Measurements from ENCODE around the gene PNN.
"Not testable (repeated sequence)": the region's sequence is repeated elsewhere in the genome, so short reads cannot be mapped to it uniquely, and the experiment has no call there.

PNN gene

DNA sequence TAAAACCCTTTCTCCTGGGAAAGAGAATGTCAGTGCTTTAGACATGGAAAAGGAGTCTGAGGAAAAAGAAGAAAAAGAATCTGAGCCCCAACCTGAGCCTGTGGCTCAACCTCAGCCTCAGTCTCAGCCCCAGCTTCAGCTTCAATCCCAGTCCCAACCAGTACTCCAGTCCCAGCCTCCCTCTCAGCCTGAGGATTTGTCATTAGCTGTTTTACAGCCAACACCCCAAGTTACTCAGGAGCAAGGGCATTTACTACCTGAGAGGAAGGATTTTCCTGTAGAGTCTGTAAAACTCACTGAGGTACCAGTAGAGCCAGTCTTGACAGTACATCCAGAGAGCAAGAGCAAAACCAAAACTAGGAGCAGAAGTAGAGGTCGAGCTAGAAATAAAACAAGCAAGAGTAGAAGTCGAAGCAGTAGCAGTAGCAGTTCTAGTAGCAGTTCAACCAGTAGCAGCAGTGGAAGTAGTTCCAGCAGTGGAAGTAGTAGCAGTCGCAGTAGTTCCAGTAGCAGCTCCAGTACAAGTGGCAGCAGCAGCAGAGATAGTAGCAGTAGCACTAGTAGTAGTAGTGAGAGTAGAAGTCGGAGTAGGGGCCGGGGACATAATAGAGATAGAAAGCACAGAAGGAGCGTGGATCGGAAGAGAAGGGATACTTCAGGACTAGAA, 6.1 kb downstream of the PNN start:
- DNase-seq (ENCODE audit: low read depth in 2 of 2) = no peak

DNA sequence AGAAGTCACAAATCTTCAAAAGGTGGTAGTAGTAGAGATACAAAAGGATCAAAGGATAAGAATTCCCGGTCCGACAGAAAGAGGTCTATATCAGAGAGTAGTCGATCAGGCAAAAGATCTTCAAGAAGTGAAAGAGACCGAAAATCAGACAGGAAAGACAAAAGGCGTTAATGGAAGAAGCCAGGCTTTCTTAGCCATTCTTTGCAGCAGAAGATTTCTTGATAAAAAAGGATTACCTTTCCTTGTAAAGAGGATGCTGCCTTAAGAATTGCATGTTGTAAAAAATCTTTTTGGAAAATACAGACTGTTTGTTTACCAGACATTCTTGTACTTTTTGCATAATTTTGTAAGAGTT, 6.6 kb downstream of the PNN start:
- no peak for DNase-seq (ENCODE audit: low read depth in 2 of 2)

DNA sequence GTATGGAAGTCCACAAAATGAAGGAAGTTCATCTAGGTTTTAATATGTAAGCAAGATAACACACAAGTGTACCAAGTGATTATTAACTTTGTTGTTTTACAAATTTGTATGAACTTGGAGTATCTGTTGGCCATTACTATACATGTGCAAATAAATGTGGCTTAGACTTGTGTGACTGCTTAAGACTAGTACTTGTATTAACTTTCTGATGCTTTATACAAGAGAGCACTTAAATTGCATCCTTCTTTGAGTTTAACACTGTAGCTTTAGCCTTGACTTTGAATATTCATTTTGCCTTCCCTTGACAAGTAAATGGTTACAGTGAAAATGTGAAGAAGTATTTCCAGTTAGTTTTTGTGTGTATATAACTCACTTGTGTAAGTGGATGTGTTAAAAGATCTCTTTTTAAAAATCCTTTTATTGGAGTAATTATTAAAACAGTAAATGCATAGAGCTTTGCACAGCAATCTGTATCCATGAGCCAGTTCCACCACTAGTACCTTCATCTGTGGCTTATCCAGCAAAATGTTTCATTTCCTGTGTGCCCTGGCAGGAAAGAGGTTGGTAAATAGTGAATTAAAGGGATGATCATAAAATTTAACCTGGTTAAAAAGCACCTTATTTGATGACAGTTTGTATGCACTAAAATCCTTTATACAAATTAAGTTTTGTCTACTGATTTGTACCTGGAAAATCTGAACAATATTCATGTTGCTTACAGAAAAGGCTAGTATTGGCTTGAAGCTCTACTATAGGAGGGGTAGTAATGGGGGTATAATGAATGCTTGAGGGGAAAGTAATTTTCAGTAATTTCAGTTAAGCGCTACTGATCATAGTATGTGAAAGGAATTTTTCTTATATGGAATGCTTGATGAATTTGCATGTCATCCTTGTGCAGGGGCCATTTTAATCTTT, 8.0 kb downstream of the PNN start:
- DNase-seq (ENCODE audit: low read depth in 2 of 2) = no peak

DNA sequence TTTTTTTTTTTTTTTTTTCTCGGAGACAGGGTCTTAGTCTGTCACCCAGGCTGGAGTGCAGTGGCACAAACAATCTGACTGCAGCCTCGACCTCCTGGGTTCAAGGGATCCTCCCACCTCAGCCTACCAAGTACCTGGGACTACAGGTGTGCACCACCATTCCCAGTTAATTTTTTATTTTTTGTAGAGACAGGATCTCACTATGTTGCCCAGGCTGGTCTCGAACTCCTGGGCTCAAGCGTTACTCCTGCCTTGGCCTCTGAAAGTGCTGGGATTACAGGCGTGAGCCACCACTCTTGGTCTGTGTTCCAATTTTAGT, 8.6 kb downstream of the PNN start:
- not testable (repeated sequence) for DNase-seq (ENCODE audit: low read depth in 2 of 2)

DNA sequence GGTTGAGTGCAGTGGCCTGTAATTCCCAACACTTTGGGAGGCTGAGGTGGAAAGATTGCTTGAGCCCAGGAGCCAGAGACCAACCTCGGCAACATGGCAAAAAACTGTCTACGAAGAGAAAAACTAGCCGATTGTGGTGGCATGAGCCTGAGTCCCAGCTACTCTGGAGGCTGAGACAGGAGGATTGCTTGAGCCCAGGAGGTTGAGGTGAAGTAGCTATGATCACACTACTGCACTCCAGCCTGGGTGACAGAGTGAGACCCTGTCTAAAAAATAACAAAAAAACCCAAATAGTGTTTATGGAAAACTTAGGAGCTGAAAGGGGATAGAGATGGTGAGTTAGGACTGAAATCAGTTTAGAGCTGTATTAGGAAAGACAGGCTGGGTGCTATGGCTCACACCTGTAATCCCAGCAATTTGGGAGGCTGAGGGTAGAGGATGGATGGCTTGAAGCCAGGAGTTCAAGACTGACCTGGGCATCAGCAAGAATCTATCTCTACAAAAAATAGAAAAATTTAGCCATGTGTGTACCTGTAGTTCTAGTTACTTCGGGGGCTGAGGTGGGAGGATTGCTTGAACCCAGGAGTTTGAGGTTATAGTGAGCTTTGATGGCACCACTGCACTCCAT, 9.7 kb downstream of the PNN start:
- no peak for DNase-seq (ENCODE audit: low read depth in 2 of 2)

DNA sequence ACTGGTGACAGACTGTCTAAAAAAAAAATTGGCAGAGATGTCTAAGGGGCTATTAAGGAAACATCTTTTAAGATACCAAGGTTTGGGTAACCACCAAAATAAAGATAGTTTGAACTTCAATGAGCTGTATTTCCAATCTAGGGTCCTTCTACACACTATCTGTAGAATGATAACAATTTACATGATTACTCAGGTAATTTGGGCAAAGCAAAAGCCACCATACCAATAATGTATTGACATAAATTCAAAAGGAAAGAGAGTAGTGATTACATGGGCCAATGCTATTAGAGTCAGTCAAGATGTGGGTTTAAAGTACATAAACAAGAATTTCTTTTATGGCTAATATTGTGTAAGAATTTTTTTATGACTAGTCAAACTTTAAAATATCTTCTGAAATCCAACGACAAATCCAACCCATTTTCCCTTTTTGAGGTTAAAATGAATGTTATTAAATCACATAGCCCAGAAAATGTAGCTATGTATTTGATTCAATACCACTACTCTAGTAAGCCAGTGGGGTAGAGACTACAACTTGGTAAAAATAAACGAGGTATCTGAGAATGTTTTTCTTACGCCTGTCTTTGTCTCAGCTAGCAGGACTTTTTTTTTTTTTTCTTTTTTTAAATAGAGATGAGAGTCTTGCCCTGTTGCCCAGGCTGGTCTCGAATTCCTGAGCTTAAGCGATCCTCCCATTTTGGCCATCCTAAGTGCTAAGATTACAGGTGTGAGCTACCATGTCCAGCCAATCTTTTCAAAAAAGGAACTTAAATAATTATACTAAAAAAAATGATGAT, 10.4 kb downstream of the PNN start:
- DNase-seq (ENCODE audit: low read depth in 2 of 2) = no peak

DNA sequence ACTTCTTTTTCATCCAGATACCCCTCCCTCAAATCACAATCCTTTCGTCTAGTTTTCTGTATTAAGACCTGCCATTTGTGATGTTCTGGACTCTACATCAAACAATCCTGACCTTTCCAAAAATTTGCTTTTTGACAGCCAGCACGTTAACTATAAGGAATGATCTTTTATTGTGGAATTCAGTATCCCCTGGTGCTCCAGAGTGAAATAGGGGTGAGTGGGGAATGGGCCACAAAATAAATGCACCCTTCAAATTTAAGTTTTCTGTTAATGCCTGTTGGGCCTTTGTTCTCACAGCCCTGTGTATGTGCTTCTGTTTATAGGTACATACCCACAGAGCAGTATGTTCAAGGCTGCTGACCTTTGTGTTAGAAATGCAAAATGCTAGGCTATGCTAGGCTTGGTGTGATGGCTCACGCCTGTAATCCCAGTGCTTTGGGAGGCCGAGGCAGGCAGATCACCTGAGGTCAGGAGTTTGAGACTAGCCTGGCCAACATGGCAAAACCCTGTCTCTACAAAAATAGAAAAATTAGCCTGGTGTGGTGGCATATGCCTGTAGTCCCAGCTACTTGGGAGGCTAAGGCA, 12.0 kb downstream of the PNN start:
- no peak for DNase-seq (ENCODE audit: low read depth in 2 of 2)

DNA sequence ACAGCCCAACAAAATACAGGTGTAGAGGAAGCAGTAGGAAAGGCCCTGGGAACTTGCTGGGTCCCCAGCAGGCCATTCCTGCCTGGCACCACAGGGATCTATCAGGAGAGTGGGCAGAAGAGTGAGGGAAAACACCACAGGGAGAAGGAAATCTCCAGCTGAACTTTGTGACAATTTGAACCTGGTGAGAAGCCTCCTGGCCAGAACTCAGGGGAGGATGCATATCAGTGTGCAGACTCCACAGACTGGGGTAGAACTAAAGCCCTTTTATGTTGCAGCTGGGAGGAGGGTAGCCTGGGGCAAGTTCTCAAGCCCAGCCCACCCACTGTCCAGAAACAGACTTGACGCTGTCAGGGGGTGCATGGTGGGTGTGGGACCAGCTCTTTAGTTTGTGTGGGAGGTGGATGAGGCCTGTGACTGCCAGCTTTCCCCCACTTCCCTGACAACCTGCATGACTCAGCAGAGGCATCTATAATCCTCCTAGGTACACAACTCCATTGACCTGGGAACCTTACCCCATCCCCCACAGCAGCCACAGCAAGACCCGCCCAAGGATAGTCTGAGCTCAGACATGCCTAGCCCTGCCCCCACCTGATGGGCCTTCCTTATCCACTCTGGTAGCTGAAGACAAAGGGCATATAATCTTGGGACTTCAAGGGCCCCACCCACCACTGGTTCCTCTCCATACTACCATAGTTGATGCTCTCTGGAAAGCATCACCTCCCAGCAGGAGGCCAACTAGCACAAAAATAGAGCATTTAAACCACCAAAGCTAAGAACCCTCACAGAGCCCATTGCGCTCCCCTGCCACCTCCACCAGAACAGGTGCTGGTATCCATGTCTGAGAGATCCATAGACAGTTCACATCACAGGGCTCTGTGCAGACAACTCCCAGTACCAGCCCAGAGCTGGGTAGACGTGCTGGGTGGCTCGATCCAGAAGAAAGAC, 28.9 kb downstream of the PNN start:
- no peak for DNase-seq (ENCODE audit: low read depth in 2 of 2)

DNA sequence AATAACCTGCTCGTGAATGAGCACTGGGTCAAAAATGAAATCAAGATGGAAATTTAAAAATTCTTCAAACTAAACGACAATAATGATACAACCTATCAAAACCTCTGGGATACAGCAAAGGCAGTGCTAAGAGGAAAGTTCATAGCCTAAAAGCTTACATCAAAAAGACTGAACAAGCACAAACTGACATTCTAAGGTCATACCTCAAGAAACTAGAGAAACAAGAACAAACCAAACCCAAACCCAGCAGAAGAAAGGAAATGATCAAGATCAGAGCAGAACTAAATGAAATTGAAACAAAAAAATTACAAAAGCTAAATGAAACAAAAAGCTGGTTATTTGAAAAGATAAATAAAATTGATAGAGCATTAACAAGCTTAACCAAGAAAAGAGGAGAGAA, 32.4 kb downstream of the PNN start:
- not testable (repeated sequence) for DNase-seq (ENCODE audit: low read depth in 2 of 2)

DNA sequence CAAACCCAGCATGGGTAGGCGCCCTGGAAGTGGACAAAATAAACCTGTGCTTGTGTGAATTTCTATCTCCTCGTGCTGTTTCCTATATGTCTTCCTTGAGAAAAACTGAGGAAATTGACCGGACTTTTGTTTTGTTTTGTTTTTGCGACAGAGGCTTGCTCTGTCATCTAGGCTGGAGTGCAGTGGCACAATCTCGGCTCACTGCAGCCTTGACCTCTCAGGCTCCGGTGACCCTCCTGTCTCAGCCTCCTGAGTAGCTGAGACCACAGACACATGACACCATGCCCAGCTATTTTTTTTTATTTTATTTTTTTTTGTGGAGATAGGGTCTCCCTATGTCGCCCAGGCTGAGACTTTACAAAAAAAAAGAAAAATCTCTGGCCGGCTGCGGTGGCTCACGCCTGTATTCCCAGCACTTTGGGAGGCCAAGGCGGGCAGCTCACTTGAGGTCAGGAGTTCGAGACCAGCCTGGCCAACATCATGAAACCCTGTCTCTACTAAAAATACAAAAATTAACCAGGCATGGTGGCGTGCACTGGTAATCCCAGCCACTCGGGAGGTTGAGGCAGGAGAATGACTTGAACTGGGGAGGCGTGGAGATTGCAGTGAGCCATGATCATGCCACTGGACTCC, 36.2 kb downstream of the PNN start:
- DNase-seq (ENCODE audit: low read depth in 2 of 2) = no peak

DNA sequence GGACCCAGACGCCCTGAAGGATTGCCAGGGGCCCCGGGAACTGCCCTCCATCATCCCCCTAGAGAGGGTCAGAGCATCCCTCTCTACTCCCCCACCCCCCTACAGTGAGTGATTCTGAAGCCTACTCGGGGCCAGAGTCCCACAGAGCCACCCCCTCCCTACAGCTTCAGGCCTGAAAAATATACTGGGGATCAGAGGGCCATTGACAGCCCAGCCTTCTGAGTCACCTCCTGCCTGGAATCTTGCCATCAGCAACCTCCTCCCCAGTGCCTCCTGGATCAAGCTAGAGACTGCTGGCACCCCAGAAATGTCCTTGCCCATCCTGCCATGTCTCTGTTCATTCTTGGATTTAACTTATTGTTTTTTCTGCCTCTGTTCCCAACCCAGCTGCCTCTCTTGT, 37.0 kb downstream of the PNN start:
- no peak for DNase-seq (ENCODE audit: low read depth in 2 of 2)

DNA sequence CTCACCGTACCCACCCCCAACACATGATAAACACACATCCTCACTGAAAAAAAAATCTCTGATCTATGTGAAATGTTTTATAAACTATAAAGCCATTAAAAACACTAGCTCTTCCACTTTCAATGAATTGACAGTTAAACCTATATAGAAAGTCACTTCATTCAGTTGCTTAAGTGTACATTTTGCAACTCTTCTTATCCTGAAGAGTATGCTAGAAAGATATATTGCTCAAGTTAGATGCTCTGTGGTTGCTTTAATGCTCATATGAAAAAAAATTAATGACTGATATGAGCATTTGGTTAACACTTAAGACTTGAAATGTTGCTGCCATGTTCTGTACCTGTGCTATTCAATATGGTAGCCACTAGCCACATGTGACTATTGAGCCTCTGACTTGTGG, 37.6 kb downstream of the PNN start:
- DNase-seq (ENCODE audit: low read depth in 2 of 2) = no peak

DNA sequence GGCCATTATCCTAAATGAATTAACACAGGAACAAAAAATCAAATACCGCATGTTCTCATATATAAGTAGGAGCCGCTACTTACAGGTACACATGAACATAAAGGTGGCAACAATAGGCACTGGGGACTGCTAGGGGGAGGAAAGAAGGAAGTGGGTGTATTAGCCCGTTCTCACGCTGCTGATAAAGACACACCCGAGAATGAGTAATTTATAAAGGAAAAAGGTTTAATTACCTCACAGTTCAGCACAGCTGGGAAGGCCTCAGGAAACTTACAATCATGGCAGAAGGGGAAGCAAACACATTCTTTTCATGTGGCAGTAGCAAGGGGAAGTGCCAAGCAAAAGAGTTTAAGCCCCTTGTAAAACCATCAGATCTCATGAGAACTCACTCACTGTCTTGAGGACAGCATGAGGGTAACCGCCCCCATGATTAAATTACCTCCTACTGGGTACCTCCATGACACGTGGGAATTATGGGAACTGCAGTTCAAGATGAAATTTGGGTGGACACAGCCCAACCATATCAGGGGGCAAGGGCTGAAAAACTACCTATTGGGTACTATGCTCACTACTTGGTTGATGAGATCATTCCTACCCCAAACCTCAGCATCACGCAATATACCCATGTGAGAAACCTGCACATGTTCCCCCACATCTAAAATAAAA, 42.3 kb downstream of the PNN start:
- DNase-seq (ENCODE audit: low read depth in 2 of 2) = no peak

DNA sequence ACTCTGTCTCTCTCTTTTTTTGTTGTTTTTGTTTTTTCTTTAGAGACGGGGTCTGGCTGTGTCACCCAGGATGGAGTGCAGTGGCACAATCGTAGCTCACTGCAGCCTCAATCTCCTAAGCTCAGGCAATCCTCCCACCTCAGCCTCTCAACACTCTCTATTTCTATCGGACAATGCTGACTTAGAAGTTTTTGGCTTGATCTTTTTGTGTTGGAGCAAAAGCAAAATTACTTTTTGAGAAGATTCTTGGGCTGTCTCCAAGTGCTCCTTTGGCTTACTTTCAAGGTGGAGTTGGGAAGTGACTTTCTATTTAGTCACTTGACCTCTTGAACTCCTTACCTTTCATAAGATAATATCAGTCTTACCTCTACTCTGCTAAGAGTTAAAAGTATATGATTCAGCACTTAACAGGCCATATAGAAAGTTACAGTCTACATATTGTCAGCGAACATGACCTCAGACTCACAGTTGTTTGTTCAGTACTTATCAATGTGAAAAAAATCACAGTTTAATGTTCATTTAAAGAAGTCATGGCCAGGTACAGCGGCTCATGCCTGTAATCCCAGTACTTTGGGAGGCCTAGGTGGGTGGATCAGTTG, 43.2 kb downstream of the PNN start:
- no peak for DNase-seq (ENCODE audit: low read depth in 2 of 2)

DNA sequence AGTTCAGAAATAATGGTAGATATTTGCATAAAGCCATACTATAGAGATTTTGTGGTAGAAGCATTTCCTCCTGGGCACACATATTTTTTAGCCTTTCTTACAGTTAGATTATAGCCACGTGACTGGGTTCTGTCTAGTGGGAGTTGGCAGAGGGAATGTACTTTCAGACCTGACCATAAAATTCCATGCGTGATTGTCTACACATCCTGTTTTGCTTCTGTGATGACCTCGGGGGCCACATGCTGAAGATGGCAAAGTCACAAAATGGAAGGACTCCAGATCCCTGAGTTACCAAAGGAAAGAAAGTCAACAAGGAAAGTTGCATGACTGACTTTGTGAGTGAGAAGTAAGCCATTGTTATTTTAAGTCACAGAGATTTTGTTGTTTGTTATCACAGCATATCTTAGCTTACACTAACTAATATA, 44.0 kb downstream of the PNN start:
- DNase-seq (ENCODE audit: low read depth in 2 of 2) = no peak

DNA sequence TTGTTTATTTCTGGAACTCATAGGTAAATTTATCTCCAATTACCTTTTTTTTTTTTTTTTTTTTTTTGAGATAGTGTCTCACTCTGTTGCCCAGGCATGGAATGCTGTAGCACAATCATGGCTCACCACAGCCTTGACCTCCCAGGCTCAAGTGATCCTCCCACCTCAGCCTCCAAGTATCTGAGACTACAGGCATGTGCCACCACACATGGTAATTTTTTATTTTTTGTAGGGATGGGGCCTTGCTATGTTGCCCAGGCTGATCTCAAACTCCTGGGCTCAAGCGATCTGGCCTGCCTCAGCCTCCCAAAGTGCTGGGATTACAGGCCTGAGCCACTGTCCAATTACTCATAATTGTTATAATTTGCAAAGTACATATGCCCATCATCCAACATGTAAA, 45.4 kb downstream of the PNN start:
- DNase-seq (ENCODE audit: low read depth in 2 of 2) = not testable (repeated sequence)

DNA sequence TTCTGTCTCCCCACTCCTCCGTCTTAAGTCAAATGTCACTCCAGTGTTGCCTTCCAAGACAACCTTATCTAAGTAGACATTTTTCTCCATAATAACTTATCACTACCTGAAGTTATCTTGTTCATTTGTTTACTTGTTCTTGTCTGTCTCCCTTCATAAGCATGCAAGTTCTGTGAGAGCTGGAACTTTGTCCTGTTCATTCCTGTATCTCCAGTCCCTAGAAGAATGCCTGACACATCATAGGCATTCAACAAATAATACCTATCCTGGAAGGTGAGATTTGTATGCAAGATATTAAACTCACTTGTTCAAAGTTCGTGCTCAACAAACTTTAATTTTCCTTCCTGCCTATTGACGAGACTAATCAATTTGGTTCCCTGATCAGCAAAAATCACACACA, 53.0 kb downstream of the PNN start:
- no peak for DNase-seq (ENCODE audit: low read depth in 2 of 2)

DNA sequence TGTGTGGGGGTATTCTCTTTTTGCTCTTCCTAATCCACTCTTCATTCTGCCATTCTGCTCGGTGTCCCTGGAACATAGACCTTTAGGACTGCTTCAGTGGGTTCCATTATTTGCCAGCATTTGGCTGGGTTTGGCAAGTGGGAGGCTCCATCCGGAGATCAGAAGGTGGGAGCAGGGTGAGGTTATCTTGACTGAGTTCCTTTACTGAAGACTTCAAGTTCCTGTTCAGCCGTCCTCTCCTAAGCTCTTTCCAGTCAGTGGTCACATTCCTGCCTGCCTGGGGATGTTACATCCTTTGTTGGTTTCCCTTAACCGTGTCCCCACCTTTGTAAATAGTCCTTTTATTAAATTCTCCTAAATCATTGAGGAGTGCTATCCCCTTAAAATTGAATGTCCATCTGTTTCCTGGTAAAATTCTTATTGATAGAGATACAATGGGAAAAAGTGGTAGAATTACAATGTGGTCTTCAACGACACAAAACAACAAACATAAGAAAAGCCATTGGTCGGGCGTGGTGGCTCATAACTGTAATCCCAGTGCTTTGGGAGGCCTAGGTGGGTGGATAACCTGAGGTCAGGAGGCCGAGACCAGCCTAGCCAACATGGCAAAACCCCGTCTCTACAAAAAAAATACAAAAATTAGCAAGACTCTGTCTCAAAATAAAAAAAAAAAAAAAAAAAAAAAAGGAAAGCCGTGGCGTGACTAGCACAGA, 53.6 kb downstream of the PNN start:
- DNase-seq (ENCODE audit: low read depth in 2 of 2) = peak in 1 of 2 donors; percentile 11

DNA sequence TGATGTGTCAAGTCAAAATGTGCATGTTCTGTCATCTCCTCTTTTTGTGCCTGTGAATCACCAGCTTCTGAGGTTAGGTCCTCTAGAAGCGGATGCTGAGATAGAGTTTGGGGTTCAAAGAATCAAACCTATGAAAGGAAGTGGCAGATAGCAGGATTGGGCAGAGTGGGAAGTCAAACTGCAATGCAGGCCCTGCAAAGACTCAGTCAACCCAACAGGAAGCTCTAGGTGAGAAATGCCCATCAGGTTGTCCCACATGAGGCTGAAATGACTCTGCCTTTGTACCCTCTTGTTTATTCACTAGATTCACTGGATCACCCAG, 54.1 kb downstream of the PNN start:
- DNase-seq (ENCODE audit: low read depth in 2 of 2) = peak; percentile 32 to 50
